K562 (cell line): ENCODE data around the gene WWTR1. TPM values are rescaled to one million over a fixed set of nuclear protein-coding genes. Genes with fewer than 3 reads are reported as not detected.

Experiments used
- ATAC-seq: fragments of 200-7000 bp; cut with Tn5 transposase; 3 replicates; pipeline ENCODE4 v1.9.1; 2020; ENCODE audit warnings: moderate library complexity
- BruUV-seq: library from RNA; stranded (reverse); fragments of 400-500 nt; replicated peaks from 2 replicates; lab custom pipeline; 2021; lab: Mats Ljungman, UMichigan
- CTCF ChIA-PET: fragments of 300-600 bp; formaldehyde crosslinking; extraction: SDS; loops from one replicate; lab custom pipeline; 2021; ENCODE audit warnings: low intra/inter-chr PET ratio; lab: Yijun Ruan, JAX
- POLR2A ChIA-PET: fragments of 300-600, 350-650 bp; sonication (Branson Sonifier 250); formaldehyde crosslinking; extraction: SDS; loops from one replicate; lab custom pipeline; 2021; ENCODE audit warnings: antibody characterized with exemption, inconsistent platforms; lab: Yijun Ruan, JAX
- DNase-seq, 4 experiments: peaks; one replicate each; pipeline versions ENCODE4 v3.0.0 to v3.0.0-alpha.2; 2011 to 2018; ENCODE audit warnings: low spot score in 3 of 4, mixed read lengths in 3 of 4; ENCODE audit errors: extremely low read depth in 1 of 4
- FAIRE-seq: peaks from 2 replicates; lab custom pipeline; 2011; peaks lifted over from hg19 to GRCh38; lab: Jason Lieb, UNC
- H2AFZ ChIP-seq: 2 replicates; pipeline ENCODE4 v1.6.0; 2011; ENCODE audit warnings: low read depth, low read length, control low read depth, inconsistent platforms
- H3K27ac ChIP-seq: fragments of 200-600 bp; 3 replicates; pipeline ENCODE4 v1.8.0; 2011; ENCODE audit warnings: low read depth, mild to moderate bottlenecking, control low read depth, inconsistent platforms, low read length, moderate library complexity, mixed read lengths; ENCODE audit errors: extremely low read depth
- H3K27me3 ChIP-seq, 2 experiments: fragments of 300-600 bp in 1 of 2; 2 replicates in 1 of 2; 3 replicates in 1 of 2; pipeline versions ENCODE4 v1.6.0 to v1.8.0; 2011; ENCODE audit warnings: inconsistent platforms in 2 of 2, low read length in 2 of 2, mild to moderate bottlenecking in 1 of 2, mixed read lengths in 1 of 2, moderate library complexity in 1 of 2; ENCODE audit not compliant: control insufficient read depth in 2 of 2, insufficient read depth in 2 of 2
- H3K36me3 ChIP-seq: fragments of 300-600 bp; 3 replicates; pipeline ENCODE4 v1.8.0; 2011; ENCODE audit warnings: mild to moderate bottlenecking, low read length, inconsistent platforms; ENCODE audit not compliant: control insufficient read depth, insufficient read depth
- H3K4me1 ChIP-seq, 2 experiments: fragments of 200-600 bp in 1 of 2; replicated peaks in 1 of 2; 2 replicates in 1 of 2; 3 replicates in 1 of 2; pipeline versions ENCODE4 v1.5.1 to v1.8.0; 2011; ENCODE audit warnings: inconsistent platforms in 2 of 2, low read length in 2 of 2, mild to moderate bottlenecking in 1 of 2, mixed read lengths in 1 of 2, moderate library complexity in 1 of 2; ENCODE audit not compliant: control insufficient read depth in 2 of 2, insufficient read depth in 2 of 2
- H3K4me2 ChIP-seq: 2 replicates; pipeline ENCODE4 v1.6.1; 2011; ENCODE audit warnings: low read length, control low read depth, inconsistent platforms, mixed read lengths; ENCODE audit not compliant: insufficient read depth
- H3K4me3 ChIP-seq: fragments of 200-600 bp; sonication (generic), shearing (Covaris generic); 2 replicates; pipeline ENCODE4 v1.5.1; 2016; ENCODE audit warnings: control low read depth, inconsistent platforms
- H3K79me2 ChIP-seq: fragments of 200-600 bp; 3 replicates; pipeline ENCODE4 v1.8.0; 2011; ENCODE audit warnings: low read length, inconsistent platforms; ENCODE audit not compliant: control insufficient read depth, insufficient read depth
- H3K9ac ChIP-seq, 2 experiments: 2 replicates each; pipeline versions ENCODE4 v1.6.0 to v1.6.1; 2011; ENCODE audit warnings: low read depth in 2 of 2, low read length in 2 of 2, control low read depth in 1 of 2, inconsistent platforms in 1 of 2, mild to moderate bottlenecking in 1 of 2, mixed read lengths in 1 of 2; ENCODE audit not compliant: insufficient read depth in 1 of 2
- H3K9me1 ChIP-seq: one replicate; pipeline ENCODE4 v1.6.0; 2011; ENCODE audit warnings: inconsistent platforms, mild to moderate bottlenecking, low read length, moderate library complexity; ENCODE audit not compliant: control insufficient read depth, insufficient read depth
- H3K9me3 ChIP-seq: replicated peaks from 2 replicates; pipeline ENCODE4 v1.5.1; 2011; ENCODE audit warnings: low read depth, low read length, inconsistent platforms; ENCODE audit not compliant: control insufficient read depth, insufficient read depth
- H4K20me1 ChIP-seq: replicated peaks from 2 replicates; pipeline ENCODE4 v1.6.1; 2011; ENCODE audit warnings: low read length, inconsistent platforms, mixed read lengths; ENCODE audit not compliant: control insufficient read depth, insufficient read depth
- CXXC5 ChIP-seq: fragments of 250-450 bp; sonication (Bioruptor Pico); IDR thresholded peaks from 2 replicates; pipeline ENCODE4 v1.8.0; 2022; ENCODE audit warnings: inconsistent platforms, mild to moderate bottlenecking, moderate library complexity
- ERF ChIP-seq: fragments of 450-650 bp; formaldehyde crosslinking; IDR thresholded peaks from 2 replicates; pipeline ENCODE4 v1.4.0; 2020; ENCODE audit warnings: mild to moderate bottlenecking, mixed read lengths
- ETV1 ChIP-seq: fragments of 450-650 bp; conservative IDR thresholded peaks from 2 replicates; pipeline ENCODE4 v1.6.1; 2016; ENCODE audit warnings: missing genetic modification characterization, control low read depth, low read depth, missing compliant biosample characterization
- FOXK1 ChIP-seq: sonication (generic); formaldehyde crosslinking; IDR thresholded peaks from 2 replicates; pipeline ENCODE4 v1.8.0; 2022; ENCODE audit warnings: missing genetic modification reagents, mild to moderate bottlenecking, borderline replicate concordance
- HIVEP1 ChIP-seq: fragments of 250-450 bp; sonication (Bioruptor Pico); IDR thresholded peaks from 2 replicates; pipeline ENCODE4 v1.4.0; 2020; ENCODE audit warnings: mild to moderate bottlenecking
- KDM4B ChIP-seq, 2 experiments: fragments of 450-650 bp in 1 of 2; sonication (generic) in 1 of 2; IDR thresholded peaks; 2 replicates each; pipeline ENCODE4 v1.6.1; 2016 to 2017; ENCODE audit warnings: borderline replicate concordance in 2 of 2, antibody characterized with exemption in 1 of 2, low read depth in 1 of 2, mild to moderate bottlenecking in 1 of 2
- LCOR ChIP-seq: sonication (generic); formaldehyde crosslinking; IDR thresholded peaks from 2 replicates; pipeline ENCODE4 v1.8.0; 2022; ENCODE audit warnings: mild to moderate bottlenecking, missing genetic modification reagents
- NFYB ChIP-seq: IDR thresholded peaks from 2 replicates; pipeline ENCODE4 v1.6.1; 2011; ENCODE audit warnings: mild to moderate bottlenecking, moderate library complexity; ENCODE audit not compliant: insufficient read length; ENCODE audit errors: extremely low read depth
- PML ChIP-seq: IDR thresholded peaks from 2 replicates; pipeline ENCODE4 v1.6.1; 2012; ENCODE audit warnings: low read length, inconsistent platforms
- PPARD ChIP-seq: fragments of 250-450 bp; sonication (Bioruptor Pico); IDR thresholded peaks from 2 replicates; pipeline ENCODE4 v1.8.0; 2022; ENCODE audit warnings: inconsistent platforms, mild to moderate bottlenecking, moderate library complexity
- RBM39 ChIP-seq: fragments of 200-400 bp; formaldehyde crosslinking; optimal IDR thresholded peaks from 2 replicates; pipeline ENCODE3; 2018; ENCODE audit warnings: low read depth, low read length
- RFX1 ChIP-seq: fragments of 450-650 bp; IDR thresholded peaks from 2 replicates; pipeline ENCODE4 v1.6.1; 2016; ENCODE audit warnings: mild to moderate bottlenecking, moderate library complexity
- SRSF1 ChIP-seq: fragments of 200-400 bp; formaldehyde crosslinking; IDR thresholded peaks from 2 replicates; pipeline ENCODE4 v1.6.1; 2017; ENCODE audit warnings: mild to moderate bottlenecking, low read depth, low read length, moderate library complexity
- ZKSCAN3 ChIP-seq: fragments of 250-450 bp; sonication (Bioruptor Pico); IDR thresholded peaks from 2 replicates; pipeline ENCODE4 v1.4.0; 2020
- ZNF143 ChIP-seq: sonication (generic); formaldehyde crosslinking; IDR thresholded peaks from 2 replicates; pipeline ENCODE4 v1.9.0; 2022; ENCODE audit warnings: mild to moderate bottlenecking, missing genetic modification reagents
- ZNF174 ChIP-seq: fragments of 250-450 bp; sonication (Bioruptor Pico); IDR thresholded peaks from 2 replicates; pipeline ENCODE4 v1.4.0; 2020; ENCODE audit warnings: mild to moderate bottlenecking
- ZNF24 ChIP-seq: fragments of 450-650 bp; IDR thresholded peaks from 2 replicates; pipeline ENCODE4 v1.6.1; 2016
- ZNF668 ChIP-seq: fragments of 250-450 bp; sonication (Bioruptor Pico); IDR thresholded peaks from 2 replicates; pipeline ENCODE4 v1.8.0; 2022; ENCODE audit warnings: mild to moderate bottlenecking, inconsistent platforms
- WGBS: fragments of 100-300 bp; shearing (Covaris generic); methylation state at CpG from one replicate; pipeline ENCODE4 v1.1.6; 2016; ENCODE audit warnings: low coverage, mixed read lengths; ENCODE audit not compliant: insufficient coverage; ENCODE audit errors: missing lambda C conversion rate; 5-methylcytosine and 5-hydroxymethylcytosine counted together
- in situ Hi-C: fragments of 300-500 bp; cut with MboI; formaldehyde crosslinking; loops from 4 replicates; pipeline ENCODE4 v1.15.0; 2018; ENCODE audit warnings: inconsistent platforms, mixed read lengths
- intact Hi-C: fragments of 100-400 bp; cut with micrococcal nuclease; formaldehyde crosslinking; loops from 2 replicates; pipeline ENCODE4 v1.14.2; 2022
- polyA plus RNA-seq, 8 experiments: library from polyadenylated mRNA; depleted of rRNA in 4 of 8; stranded (reverse) in 5 of 8; unstranded in 3 of 8; fragments of >200 nt; fragmentation: Nextera tagmentation in 2 of 8; fragmentation: Illumina TruSeq in 1 of 8; extraction: Ambion mirVana in 2 of 8; extraction: Trizol in 1 of 8; gene quantifications; 2 replicates each; pipeline versions ENCODE4 v1.2.1 to v1.2.3, GENCODE V29; 2011 to 2014; ENCODE audit warnings: inconsistent platforms in 1 of 8, missing spikeins in 1 of 8
- total RNA-seq, 7 experiments: library from RNA; depleted of rRNA in 6 of 7; stranded (reverse); fragments of >200 nt in 6 of 7; fragmentation: Illumina TruSeq in 2 of 7; extraction: Trizol in 2 of 7; gene quantifications; 2 replicates each; pipeline versions ENCODE4 v1.2.1 to v1.2.3, GENCODE V29; 2011 to 2021; ENCODE audit warnings: low replicate concordance in 1 of 7
- TF ChIP-seq, protein P1 (sequence below), 2 experiments: fragments of 450-650 bp; IDR thresholded peaks; 2 replicates each; pipeline ENCODE4 v1.6.1; 2018; ENCODE audit warnings: mild to moderate bottlenecking in 2 of 2, low read depth in 1 of 2; ENCODE audit not compliant: partially characterized antibody in 2 of 2
- TF ChIP-seq, protein P2 (sequence below): fragments of 450-650 bp; formaldehyde crosslinking; IDR thresholded peaks from 2 replicates; pipeline ENCODE4 v1.4.0; 2022; ENCODE audit warnings: mild to moderate bottlenecking, moderate library complexity

The WWTR1 gene
- total and polyA plus RNA-seq, 9 of the 15 experiments (the other 6 are each of a cell fraction or from before 2014, with no cell fraction given), result 0.04 to 1.5 (median 0.60) TPM

DNA sequence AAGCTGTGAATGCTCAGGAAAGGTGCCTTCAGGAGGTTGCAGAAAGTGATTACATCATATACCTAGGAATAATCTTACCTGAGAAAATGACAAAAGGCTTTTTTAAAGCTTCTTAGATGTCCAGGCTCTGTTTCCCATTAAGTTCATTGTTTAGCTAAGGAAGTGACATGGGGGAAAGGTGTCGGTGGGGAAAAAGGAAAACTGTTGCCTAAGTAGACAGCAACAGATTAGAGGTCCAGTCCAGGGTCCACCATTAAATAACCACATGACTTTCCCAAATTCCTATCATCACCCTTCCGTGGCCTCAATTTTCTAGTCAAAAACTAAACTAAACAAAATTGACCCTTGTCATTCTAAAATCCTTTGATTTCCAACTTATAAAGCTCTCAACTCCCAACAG is 4.3 kb downstream of the WWTR1 start:
- DNase-seq (no peak), FAIRE-seq (no peak), ATAC-seq (no peak)
- no peak overlapping the region for H3K9ac ChIP-seq
- H3K27me3 ChIP-seq, result peaks cover 0 to 17% of the 10 kb centered on the region in 2 experiments; a peak in 2 of 5 replicates
- in situ Hi-C loops (no loop called here), intact Hi-C loops (no loop called here)
- no peak overlapping the region for H3K4me2 ChIP-seq
- no peaks in the 10 kb centered on the region for H3K9me1 ChIP-seq
- no peaks in the 10 kb centered on the region for H3K36me3 ChIP-seq
- no peaks in the 10 kb centered on the region for H4K20me1 ChIP-seq
- 4% methylated on average over 2 of the region's 2 CpGs for WGBS
- CTCF ChIA-PET, result interaction anchor here (0.6 kb wide), 1 partner anchor 267 kb away, joined by 4 read pairs; no protein-coding TSS in a partner anchor
- H3K27ac ChIP-seq, result no peak overlapping the region
- H3K79me2 ChIP-seq, result no peaks in the 10 kb centered on the region
- TF ChIP-seq LCOR (CRISPR knock-in tag), result no peak
- no peak for TF ChIP-seq ZKSCAN3 (CRISPR knock-in tag)
- TF ChIP-seq ZNF143, result no peak
- TF ChIP-seq, protein P1, sequence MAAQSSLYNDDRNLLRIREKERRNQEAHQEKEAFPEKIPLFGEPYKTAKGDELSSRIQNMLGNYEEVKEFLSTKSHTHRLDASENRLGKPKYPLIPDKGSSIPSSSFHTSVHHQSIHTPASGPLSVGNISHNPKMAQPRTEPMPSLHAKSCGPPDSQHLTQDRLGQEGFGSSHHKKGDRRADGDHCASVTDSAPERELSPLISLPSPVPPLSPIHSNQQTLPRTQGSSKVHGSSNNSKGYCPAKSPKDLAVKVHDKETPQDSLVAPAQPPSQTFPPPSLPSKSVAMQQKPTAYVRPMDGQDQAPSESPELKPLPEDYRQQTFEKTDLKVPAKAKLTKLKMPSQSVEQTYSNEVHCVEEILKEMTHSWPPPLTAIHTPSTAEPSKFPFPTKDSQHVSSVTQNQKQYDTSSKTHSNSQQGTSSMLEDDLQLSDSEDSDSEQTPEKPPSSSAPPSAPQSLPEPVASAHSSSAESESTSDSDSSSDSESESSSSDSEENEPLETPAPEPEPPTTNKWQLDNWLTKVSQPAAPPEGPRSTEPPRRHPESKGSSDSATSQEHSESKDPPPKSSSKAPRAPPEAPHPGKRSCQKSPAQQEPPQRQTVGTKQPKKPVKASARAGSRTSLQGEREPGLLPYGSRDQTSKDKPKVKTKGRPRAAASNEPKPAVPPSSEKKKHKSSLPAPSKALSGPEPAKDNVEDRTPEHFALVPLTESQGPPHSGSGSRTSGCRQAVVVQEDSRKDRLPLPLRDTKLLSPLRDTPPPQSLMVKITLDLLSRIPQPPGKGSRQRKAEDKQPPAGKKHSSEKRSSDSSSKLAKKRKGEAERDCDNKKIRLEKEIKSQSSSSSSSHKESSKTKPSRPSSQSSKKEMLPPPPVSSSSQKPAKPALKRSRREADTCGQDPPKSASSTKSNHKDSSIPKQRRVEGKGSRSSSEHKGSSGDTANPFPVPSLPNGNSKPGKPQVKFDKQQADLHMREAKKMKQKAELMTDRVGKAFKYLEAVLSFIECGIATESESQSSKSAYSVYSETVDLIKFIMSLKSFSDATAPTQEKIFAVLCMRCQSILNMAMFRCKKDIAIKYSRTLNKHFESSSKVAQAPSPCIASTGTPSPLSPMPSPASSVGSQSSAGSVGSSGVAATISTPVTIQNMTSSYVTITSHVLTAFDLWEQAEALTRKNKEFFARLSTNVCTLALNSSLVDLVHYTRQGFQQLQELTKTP (IDR thresholded peaks at IDR 0.05; ENCODE audit: low read depth in 1 of 2, partially characterized antibody in 2 of 2), result no peak
- TF ChIP-seq SRSF1, result no peak
- TF ChIP-seq KDM4B (IDR thresholded peaks at IDR 0.05; ENCODE audit: borderline replicate concordance in 2 of 2, low read depth in 1 of 2), result no peak
- TF ChIP-seq HIVEP1 (CRISPR knock-in tag), result no peak
- no peak for TF ChIP-seq NFYB
- TF ChIP-seq, protein P2, sequence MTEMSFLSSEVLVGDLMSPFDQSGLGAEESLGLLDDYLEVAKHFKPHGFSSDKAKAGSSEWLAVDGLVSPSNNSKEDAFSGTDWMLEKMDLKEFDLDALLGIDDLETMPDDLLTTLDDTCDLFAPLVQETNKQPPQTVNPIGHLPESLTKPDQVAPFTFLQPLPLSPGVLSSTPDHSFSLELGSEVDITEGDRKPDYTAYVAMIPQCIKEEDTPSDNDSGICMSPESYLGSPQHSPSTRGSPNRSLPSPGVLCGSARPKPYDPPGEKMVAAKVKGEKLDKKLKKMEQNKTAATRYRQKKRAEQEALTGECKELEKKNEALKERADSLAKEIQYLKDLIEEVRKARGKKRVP (CRISPR knock-in tag), result no peak
- no peak for TF ChIP-seq ZNF668
- no peak for TF ChIP-seq CXXC5 (CRISPR knock-in tag)
- no peak for TF ChIP-seq ZNF24
- no peak for TF ChIP-seq RBM39
- TF ChIP-seq PML, result no peak
- no peak for TF ChIP-seq ZNF174
- TF ChIP-seq FOXK1 (CRISPR knock-in tag), result no peak
- TF ChIP-seq RFX1, result no peak
- TF ChIP-seq PPARD (CRISPR knock-in tag), result no peak
- TF ChIP-seq ERF (CRISPR knock-in tag), result no peak
- TF ChIP-seq ETV1 (tag), result no peak
- peaks cover 0 to 5% of the 10 kb centered on the region in 2 experiments; a peak in 2 of 5 replicates for H3K4me1 ChIP-seq
- no TSS peak for BruUV-seq
- no peak overlapping the region for H2AFZ ChIP-seq
- POLR2A ChIA-PET, result no interaction called here
- no peak overlapping the region for H3K4me3 ChIP-seq
- H3K9me3 ChIP-seq, result no peaks in the 10 kb centered on the region
